ENCODE measurements around the gene TLE4.

- TF ChIP-seq, protein P1, sequence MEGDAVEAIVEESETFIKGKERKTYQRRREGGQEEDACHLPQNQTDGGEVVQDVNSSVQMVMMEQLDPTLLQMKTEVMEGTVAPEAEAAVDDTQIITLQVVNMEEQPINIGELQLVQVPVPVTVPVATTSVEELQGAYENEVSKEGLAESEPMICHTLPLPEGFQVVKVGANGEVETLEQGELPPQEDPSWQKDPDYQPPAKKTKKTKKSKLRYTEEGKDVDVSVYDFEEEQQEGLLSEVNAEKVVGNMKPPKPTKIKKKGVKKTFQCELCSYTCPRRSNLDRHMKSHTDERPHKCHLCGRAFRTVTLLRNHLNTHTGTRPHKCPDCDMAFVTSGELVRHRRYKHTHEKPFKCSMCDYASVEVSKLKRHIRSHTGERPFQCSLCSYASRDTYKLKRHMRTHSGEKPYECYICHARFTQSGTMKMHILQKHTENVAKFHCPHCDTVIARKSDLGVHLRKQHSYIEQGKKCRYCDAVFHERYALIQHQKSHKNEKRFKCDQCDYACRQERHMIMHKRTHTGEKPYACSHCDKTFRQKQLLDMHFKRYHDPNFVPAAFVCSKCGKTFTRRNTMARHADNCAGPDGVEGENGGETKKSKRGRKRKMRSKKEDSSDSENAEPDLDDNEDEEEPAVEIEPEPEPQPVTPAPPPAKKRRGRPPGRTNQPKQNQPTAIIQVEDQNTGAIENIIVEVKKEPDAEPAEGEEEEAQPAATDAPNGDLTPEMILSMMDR (conservative IDR thresholded peaks at IDR 0.05 in 1 of 2, IDR thresholded peaks at IDR 0.05 in 1 of 2; ENCODE audit: extremely low read depth in 1 of 2, insufficient read depth in 1 of 2, low read depth in 1 of 2, low read length in 2 of 2): no peak
- TF ChIP-seq EZH2 (IDR thresholded peaks at IDR 0.05; ENCODE audit: borderline replicate concordance, low read length): no peak
Measured at GRCh38 chr9:79681576-79681975, 109.8 kb downstream of the TLE4 start.
